OCI-LY7 (cell line): ENCODE data around the gene NFIX.

Source experiments
- CTCF ChIP-seq: fragments of 200-600 bp; sonication (generic); conservative IDR thresholded peaks from 2 replicates; pipeline ENCODE4 v1.5.1; 2014; ENCODE audit warnings: mild to moderate bottlenecking, antibody characterized with exemption, low read length, moderate library complexity, mixed read lengths
- EZH2phosphoT487 ChIP-seq: fragments of 200-600 bp; sonication (generic); IDR thresholded peaks from 2 replicates; pipeline ENCODE4 v1.6.1; 2018; ENCODE audit warnings: low read depth, borderline replicate concordance, mild to moderate bottlenecking, mixed run types, antibody characterized with exemption, low read length, moderate library complexity, mixed read lengths

- TF ChIP-seq CTCF (no peak), EZH2phosphoT487 (no peak)
Measured at GRCh38 chr19:12946092-12946721, 49.1 kb upstream of the NFIX start.
